ENCODE measurements around the gene ADCY5.

GRCh38 chr3:123346021-123346420 lies 102.9 kb downstream of the ADCY5 start:
- TF ChIP-seq CTCF (IDR thresholded peaks at IDR 0.05) (no peak), POLR2A (IDR thresholded peaks at IDR 0.05) (no peak), POLR2AphosphoS5 (IDR thresholded peaks at IDR 0.05) (no peak)

Data from prostate gland (tissue), 2 donors.